HepG2 (cell line): ENCODE measurements around the gene OLFM2. TPM values are rescaled to one million over a fixed set of nuclear protein-coding genes. Genes with fewer than 3 reads are reported as not detected.

Source experiments
- BHLHE40 ChIP-seq: IDR thresholded peaks from 2 replicates; pipeline ENCODE4 v1.6.1; 2011; ENCODE audit warnings: low read length, improper control_type of control experiment
- FOXP4 ChIP-seq: sonication (generic); formaldehyde crosslinking; IDR thresholded peaks from 2 replicates; pipeline ENCODE4 v1.4.0; 2020; ENCODE audit warnings: missing genetic modification reagents
- HOMEZ ChIP-seq: IDR thresholded peaks from 2 replicates; pipeline ENCODE4 v1.6.1; 2016; ENCODE audit warnings: low read depth
- JARID2 ChIP-seq: sonication (generic); formaldehyde crosslinking; IDR thresholded peaks from 2 replicates; pipeline ENCODE4 v1.8.1; 2023; ENCODE audit warnings: missing genetic modification reagents, inconsistent platforms; ENCODE audit not compliant: insufficient replicate concordance
- MEIS2 ChIP-seq: sonication (generic); formaldehyde crosslinking; IDR thresholded peaks from 2 replicates; pipeline ENCODE4 v1.9.0; 2021; ENCODE audit warnings: mild to moderate bottlenecking, missing genetic modification reagents
- NFRKB ChIP-seq: fragments of 450-650 bp; IDR thresholded peaks from 2 replicates; pipeline ENCODE4 v1.6.1; 2017
- TCF7L2 ChIP-seq: IDR thresholded peaks from 2 replicates; pipeline ENCODE4 v1.6.1; 2011; ENCODE audit warnings: mild to moderate bottlenecking, low read depth, low read length, moderate library complexity
- XBP1 ChIP-seq: sonication (generic); formaldehyde crosslinking; IDR thresholded peaks from 2 replicates; pipeline ENCODE4 v1.5.0; 2020; ENCODE audit warnings: missing genetic modification reagents
- ZBTB2 ChIP-seq: sonication (generic); formaldehyde crosslinking; IDR thresholded peaks from 2 replicates; pipeline ENCODE4 v1.8.0; 2022; ENCODE audit warnings: low read depth, missing genetic modification reagents
- ZFP82 ChIP-seq: sonication (generic); formaldehyde crosslinking; IDR thresholded peaks from 2 replicates; pipeline ENCODE4 v1.5.1; 2020; ENCODE audit warnings: mild to moderate bottlenecking, missing genetic modification reagents, borderline replicate concordance
- ZKSCAN1 ChIP-seq: fragments of 150-350 bp; IDR thresholded peaks from 2 replicates; pipeline ENCODE4 v1.6.1; 2014; ENCODE audit warnings: low read length
- ZNF124 ChIP-seq: sonication (generic); formaldehyde crosslinking; IDR thresholded peaks from 2 replicates; pipeline ENCODE4 v1.4.0; 2020; ENCODE audit warnings: missing genetic modification reagents
- ZNF264 ChIP-seq: sonication (generic); formaldehyde crosslinking; IDR thresholded peaks from 2 replicates; pipeline ENCODE4 v1.4.0; 2020; ENCODE audit warnings: missing genetic modification reagents
- ZNF337 ChIP-seq: sonication (generic); formaldehyde crosslinking; IDR thresholded peaks from 2 replicates; pipeline ENCODE4 v1.5.1; 2020; ENCODE audit warnings: missing genetic modification reagents, low read depth, mild to moderate bottlenecking, borderline replicate concordance
- ZNF615 ChIP-seq: sonication (generic); formaldehyde crosslinking; IDR thresholded peaks from 2 replicates; pipeline ENCODE4 v1.5.0; 2020; ENCODE audit warnings: mild to moderate bottlenecking, missing genetic modification reagents, borderline replicate concordance
- ZSCAN5A ChIP-seq: sonication (generic); formaldehyde crosslinking; IDR thresholded peaks from 2 replicates; pipeline ENCODE4 v1.8.0; 2022; ENCODE audit warnings: mild to moderate bottlenecking, missing genetic modification reagents, borderline replicate concordance
- polyA plus RNA-seq, 8 experiments: library from polyadenylated mRNA; depleted of rRNA in 3 of 8; stranded (reverse) in 7 of 8; unstranded in 1 of 8; fragments of >200 nt; fragmentation: Illumina TruSeq in 4 of 8; extraction: Trizol in 4 of 8; gene quantifications; 2 replicates each; pipeline versions ENCODE4 v1.2.1 to v1.2.3, GENCODE V29; 2011 to 2016; ENCODE audit warnings: low read depth in 4 of 8, missing spikeins in 1 of 8, mixed read lengths in 1 of 8; ENCODE audit not compliant: insufficient read depth in 1 of 8
- total RNA-seq, 5 experiments: library from RNA; depleted of rRNA; stranded (reverse); fragments of >200 nt; fragmentation: Illumina TruSeq; extraction: Trizol; gene quantifications; 2 replicates each; pipeline ENCODE4 v1.2.3, GENCODE V29; 2016; ENCODE audit warnings: low read depth in 1 of 5
- TF ChIP-seq, protein P1 (sequence below): sonication (generic); formaldehyde crosslinking; IDR thresholded peaks from 2 replicates; pipeline ENCODE4 v1.5.0; 2020; ENCODE audit warnings: mild to moderate bottlenecking, missing genetic modification reagents

The OLFM2 gene
- total and polyA plus RNA-seq, 2 of the 13 experiments (the other 11 are each of a cell fraction or from before 2014, with no cell fraction given) = 0.20 to 0.51 TPM

GRCh38 chr19:9827289-9828238 lies 108.8 kb downstream of the OLFM2 start, which contains the start of gene UBL5 (continued):
- peak; percentile 52; the same call in 1 of the 2 replicates for TF ChIP-seq FOXP4
- peak; percentile 40; the same call in 1 of the 2 replicates for TF ChIP-seq ZBTB2 (CRISPR knock-in tag)
- no peak for TF ChIP-seq MEIS2 (CRISPR knock-in tag)
- TF ChIP-seq ZNF337 (CRISPR knock-in tag) = peak; percentile 21; the same call in 1 of the 2 replicates
- TF ChIP-seq ZKSCAN1 = no peak
- TF ChIP-seq HOMEZ = 0 out of 2 replicates have a peak, but pooled peaks have one; percentile 40
- no peak for TF ChIP-seq NFRKB
- no peak for TF ChIP-seq BHLHE40
- TF ChIP-seq XBP1 (CRISPR knock-in tag) = no peak
- TF ChIP-seq ZNF264 (CRISPR knock-in tag) = 0 out of 2 replicates have a peak, but pooled peaks have one; percentile 57
- no peak for TF ChIP-seq ZSCAN5A (CRISPR knock-in tag)
- no peak for TF ChIP-seq TCF7L2
- TF ChIP-seq ZFP82 (CRISPR knock-in tag) = 0 out of 2 replicates have a peak, but pooled peaks have one; percentile 45
- TF ChIP-seq JARID2 (CRISPR knock-in tag) = peak; percentile 46
- TF ChIP-seq, protein P1, sequence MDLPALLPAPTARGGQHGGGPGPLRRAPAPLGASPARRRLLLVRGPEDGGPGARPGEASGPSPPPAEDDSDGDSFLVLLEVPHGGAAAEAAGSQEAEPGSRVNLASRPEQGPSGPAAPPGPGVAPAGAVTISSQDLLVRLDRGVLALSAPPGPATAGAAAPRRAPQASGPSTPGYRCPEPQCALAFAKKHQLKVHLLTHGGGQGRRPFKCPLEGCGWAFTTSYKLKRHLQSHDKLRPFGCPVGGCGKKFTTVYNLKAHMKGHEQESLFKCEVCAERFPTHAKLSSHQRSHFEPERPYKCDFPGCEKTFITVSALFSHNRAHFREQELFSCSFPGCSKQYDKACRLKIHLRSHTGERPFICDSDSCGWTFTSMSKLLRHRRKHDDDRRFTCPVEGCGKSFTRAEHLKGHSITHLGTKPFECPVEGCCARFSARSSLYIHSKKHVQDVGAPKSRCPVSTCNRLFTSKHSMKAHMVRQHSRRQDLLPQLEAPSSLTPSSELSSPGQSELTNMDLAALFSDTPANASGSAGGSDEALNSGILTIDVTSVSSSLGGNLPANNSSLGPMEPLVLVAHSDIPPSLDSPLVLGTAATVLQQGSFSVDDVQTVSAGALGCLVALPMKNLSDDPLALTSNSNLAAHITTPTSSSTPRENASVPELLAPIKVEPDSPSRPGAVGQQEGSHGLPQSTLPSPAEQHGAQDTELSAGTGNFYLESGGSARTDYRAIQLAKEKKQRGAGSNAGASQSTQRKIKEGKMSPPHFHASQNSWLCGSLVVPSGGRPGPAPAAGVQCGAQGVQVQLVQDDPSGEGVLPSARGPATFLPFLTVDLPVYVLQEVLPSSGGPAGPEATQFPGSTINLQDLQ = no peak
- peak; percentile 81; the same call in 1 of the 2 replicates for TF ChIP-seq ZNF124
- peak; percentile 57; the same call in 1 of the 2 replicates for TF ChIP-seq ZNF615 (CRISPR knock-in tag)
